Activated CD4-positive, CD25-positive, alpha-beta regulatory T cell treated with anti-CD3 and anti-CD28 coated beads, Interleukin-2, amount 50 U/mL, for 24 hours (primary cell): Measurements from ENCODE around the gene SLC4A1.

Experiments
- ATAC-seq, 2 donors: fragments of 150-1000 bp; cut with Tn5 transposase; one replicate each; pipeline ENCODE4 v1.10.0; 2021; ENCODE audit warnings: mild to moderate bottlenecking in 1 of 2, moderate library complexity in 1 of 2

SLC4A1 gene

DNA sequence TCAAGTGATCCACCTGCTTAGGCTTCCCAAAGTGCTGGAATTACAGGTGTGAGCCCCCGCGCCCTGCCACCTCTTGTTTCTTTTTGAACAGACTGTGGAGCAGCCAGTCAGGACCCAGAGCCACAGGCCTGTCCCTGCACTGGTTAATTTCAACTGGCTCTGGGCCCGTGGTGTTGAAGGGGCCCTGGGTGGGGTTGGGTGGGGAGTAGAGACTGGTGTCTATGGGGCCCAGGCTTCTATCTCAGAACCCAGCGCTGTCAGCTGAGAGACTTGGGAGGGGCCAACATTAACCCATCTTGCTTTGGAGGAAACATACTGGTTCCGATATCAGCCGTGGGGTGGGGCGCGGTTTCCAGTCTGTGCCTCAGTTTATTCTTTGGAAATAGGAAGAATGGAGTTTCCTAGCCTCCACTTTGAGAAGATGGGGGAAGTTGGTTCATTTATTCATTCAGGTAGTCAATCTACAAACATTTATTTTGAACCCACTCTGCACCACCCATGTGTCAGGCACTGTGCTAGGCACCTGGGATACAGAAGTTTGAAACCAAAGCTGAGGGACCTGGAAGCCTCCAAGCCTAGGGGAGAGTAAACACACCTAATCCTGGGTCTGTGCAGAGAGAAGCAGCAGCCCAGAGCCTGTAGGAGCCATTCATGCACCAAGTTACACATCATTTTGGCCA lies 15.5 kb upstream of the SLC4A1 start:
- ATAC-seq, result no peak

- no peak for ATAC-seq
These were observed 14.3 kb upstream of the SLC4A1 start for GRCh38 chr17:44282264-44282663.

DNA sequence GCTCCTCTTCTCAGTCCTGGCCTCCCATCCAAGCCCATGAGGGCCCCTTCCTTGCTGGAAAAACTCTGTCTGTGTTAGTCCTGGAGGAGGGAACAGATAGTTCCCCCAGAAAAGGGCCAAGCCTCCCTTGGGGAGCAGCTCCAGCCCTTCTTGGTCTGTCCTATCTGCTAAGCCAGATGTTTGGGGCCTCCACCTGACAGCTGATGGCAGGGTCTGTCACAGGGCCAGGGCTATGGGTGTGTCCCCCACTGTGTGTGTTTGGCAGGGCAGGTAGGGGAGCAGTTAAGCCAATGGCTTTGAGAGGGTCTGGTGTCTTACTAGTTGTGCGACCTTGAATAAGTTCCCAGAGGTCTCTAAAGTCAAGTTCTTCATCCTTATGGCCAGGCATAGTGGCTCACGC lies 13.6 kb upstream of the SLC4A1 start:
- no peak for ATAC-seq

DNA sequence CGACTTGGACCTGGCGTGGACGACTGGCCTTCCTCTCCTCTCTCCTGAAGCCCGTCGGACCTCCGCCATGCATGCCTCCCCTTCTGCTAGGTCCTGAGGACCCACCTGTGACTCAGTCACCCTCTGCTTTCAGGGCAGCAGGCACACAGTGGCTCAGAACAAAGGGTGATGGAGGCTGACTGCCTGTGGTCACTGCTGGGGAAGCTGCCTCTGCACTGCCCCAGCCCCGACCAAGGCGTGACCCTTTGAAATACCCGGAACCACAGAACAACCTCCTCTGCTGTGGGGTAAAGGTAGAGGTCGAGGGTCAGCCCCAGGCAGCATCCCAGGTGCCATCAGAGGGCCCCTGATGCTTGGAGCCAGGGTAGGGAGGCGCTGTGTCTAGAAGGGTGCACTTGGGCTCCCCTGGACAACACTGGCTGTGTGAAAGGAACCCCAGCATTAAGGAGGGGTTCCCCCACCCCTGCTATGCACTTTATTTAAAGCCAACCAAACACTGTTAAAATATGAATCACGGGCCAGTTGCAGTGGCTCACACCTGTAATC lies 12.5 kb upstream of the SLC4A1 start:
- ATAC-seq, result no peak

- peak; percentile 46 to 55 for ATAC-seq
These were observed 11.9 kb upstream of the SLC4A1 start for GRCh38 chr17:44279666-44280391.

GRCh38 chr17:44279346-44279665 lies 11.4 kb upstream of the SLC4A1 start:
- ATAC-seq, result no peak

DNA sequence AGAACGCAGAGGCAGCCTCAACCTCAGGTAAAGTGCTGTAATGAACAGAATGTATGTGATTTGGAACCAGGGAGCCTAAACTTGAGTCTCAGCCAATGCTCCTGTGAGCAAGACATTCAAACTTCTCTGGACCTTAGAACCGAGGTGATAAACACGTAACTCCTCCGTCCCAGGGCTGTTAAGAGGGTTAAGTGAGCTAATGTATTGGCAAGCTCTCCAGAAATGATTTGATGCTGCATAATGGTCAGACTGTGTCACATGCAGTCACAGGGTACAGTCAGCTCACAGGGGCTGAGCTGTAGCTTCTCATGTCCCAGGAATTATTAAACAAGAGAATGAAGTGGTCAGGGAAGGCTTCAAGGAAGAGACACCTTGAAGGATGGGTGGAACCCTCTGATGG lies 10.0 kb upstream of the SLC4A1 start:
- no peak for ATAC-seq

DNA sequence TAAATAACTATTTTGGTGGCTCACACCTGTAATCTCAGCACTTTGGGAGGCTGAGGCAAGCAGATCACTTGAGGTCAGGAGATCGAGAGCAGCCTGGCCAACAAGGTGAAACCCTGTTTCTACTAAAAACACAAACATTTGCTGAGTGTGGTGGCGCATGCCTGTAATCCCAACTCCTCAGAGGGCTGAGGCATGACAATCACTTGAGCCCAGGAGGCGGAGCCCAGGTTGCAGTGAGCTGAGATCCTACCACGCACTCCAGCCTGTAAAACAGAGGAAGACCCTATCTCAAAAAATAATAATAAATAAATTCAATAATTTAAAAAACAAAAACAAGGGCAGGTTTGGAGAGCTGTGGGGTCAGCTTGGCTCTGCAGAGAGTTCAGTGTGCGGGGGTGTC lies 5.7 kb upstream of the SLC4A1 start:
- ATAC-seq, result no peak

DNA sequence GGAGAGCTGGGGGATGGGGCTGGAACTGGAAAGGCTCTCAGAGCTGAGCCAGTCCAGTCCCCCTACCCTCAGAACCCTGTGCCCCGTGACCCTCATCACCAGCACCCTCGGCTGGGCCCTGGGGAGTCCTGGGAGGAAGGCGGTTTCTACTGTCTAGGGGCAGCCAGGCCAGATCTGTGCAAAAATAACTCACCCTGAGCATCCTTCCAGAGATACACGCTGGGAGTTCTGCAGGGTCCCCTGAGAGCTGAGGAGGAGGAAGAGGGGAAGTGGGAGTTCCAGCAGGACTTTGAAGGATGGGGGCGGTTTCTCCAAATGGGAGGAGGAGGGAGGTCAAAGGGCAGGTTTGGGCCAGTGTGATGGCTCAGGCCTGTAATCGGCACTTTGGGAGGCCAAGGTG lies 5.0 kb upstream of the SLC4A1 start:
- no peak for ATAC-seq

- no peak for ATAC-seq
These were observed 4.5 kb upstream of the SLC4A1 start for GRCh38 chr17:44272321-44272951.

DNA sequence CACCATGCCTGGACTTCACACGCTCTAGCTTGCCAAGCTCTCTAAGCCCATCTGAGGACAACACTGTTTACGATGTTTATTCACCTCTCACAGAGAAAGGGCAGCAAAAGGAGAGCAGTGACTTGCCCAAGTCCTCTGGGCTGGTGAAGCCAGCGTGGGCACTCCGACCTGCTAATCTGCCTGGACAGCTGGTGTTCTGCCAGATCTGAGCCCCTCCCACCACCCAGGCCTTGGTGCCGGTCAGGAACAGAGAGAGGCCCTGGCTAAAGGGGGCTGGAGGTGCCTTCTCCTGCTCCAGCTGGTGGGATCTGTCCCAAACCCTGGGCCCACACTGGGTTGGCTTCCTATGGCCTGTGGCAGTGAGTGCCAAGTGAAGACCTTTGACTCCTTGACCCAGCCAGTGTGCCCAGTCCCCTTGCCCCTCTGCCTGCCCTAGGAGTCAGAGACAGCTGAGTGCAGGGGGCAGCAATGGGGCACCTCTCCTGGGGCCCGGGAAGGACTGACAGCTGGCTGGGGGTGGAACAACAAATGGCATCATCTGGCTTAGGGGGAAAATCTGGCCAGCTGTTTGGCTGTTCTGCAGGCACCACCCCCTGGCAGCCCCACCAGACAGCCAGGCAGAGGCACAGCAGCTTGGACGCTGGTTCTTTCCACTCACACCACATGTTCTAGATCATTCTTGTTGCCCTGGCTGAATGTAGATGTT lies 1.8 kb upstream of the SLC4A1 start:
- ATAC-seq, result no peak

- ATAC-seq, result no peak
These were observed 987 bp upstream of the SLC4A1 start for GRCh38 chr17:44268709-44269534.

GRCh38 chr17:44267165-44267455 lies 825 bp downstream of the SLC4A1 start:
- no peak for ATAC-seq

- no peak for ATAC-seq
These were observed 1.4 kb downstream of the SLC4A1 start for GRCh38 chr17:44266402-44267164.

- ATAC-seq, result no peak
These were observed 4.5 kb downstream of the SLC4A1 start for GRCh38 chr17:44263345-44263902.

DNA sequence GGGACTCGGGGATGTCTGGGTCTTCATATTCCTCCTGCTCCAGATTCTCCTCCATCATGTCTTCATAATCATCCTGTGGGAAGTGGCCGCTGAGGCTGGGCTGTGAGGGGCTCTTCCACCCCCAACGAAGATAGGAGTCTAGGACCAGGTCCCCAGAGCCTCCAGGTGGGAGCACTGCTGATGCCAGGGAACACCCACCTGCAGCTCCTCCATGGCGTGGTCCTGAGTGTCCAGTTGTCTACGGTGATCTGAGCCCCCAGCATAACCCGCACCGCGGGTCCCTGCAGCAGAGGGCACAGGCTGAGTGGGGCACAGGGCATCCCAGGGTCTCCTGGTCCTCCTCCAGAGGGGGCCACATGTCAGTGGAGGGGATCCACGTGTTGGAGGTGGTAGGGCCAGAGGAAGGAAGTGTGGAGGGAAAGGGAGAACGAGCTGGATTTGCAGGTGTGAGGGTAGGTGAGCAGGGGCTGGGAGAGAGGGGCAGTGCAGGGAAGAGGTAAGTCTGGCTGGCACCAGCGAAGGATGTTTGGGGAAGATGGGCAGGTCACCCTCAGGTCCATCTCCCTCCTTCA lies 5.2 kb downstream of the SLC4A1 start:
- no peak for ATAC-seq

DNA sequence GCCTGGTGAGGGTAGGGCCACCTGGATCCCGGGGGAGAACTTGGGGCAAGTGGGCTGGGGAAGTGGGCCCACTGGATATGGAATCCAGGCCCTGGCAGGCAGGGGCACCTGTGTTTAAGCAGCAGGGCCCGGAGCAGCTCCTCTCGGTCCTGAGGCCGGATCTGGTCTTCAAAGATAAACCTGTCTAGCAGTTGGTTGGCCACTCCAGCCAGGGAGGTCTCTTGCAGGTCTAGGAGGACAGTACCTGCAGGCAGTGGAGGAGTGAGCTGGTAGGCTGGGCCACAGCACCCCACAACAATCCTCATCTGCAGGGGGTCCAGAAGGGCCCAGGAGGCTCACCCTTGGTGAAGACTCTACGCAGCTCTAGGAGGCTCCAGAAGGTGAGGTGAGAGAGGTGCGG lies 7.6 kb downstream of the SLC4A1 start:
- ATAC-seq, result peak in 1 of 2 donors; percentile 17

- no peak for ATAC-seq
These were observed 9.1 kb downstream of the SLC4A1 start for GRCh38 chr17:44258811-44259351.

- no peak for ATAC-seq
These were observed 9.8 kb downstream of the SLC4A1 start for GRCh38 chr17:44257815-44258760.

DNA sequence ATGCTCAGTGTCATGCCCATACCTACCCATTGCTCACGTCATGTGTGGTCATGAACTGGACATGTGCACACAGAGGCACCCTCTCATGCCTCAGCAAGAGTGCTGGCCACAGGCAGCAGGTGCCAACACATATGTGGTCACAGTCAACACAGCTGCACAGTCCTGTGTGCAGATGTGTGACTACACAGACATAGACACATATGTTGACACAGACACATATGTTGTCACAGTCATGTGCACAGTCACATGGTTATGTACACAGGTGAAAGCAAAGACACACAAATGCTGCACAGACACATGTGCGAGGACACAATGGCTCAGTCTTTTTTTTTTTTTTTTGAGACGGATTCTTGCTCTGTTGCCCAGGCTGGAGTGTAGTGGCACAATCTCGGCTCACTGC lies 11.3 kb downstream of the SLC4A1 start:
- no peak for ATAC-seq
